Trophoblast cell (in vitro differentiated cells and primary cell): ENCODE data around the gene COPB1.

Source experiments
- DNase-seq, 2 donors: peaks; one replicate each; pipeline ENCODE4 v3.0.0-alpha.2; 2016
- H2AFZ ChIP-seq: 2 replicates; pipeline ENCODE4 v1.6.1; 2013; ENCODE audit warnings: low read length, moderate library complexity, mild to moderate bottlenecking; ENCODE audit not compliant: insufficient read depth, poor library complexity
- H2AK5ac ChIP-seq: 2 replicates; pipeline ENCODE4 v1.6.1; 2013; ENCODE audit warnings: mild to moderate bottlenecking, low read length
- H2BK120ac ChIP-seq: 2 replicates; pipeline ENCODE4 v1.6.1; 2013; ENCODE audit warnings: low read length, mild to moderate bottlenecking, moderate library complexity; ENCODE audit not compliant: insufficient read depth, poor library complexity
- H2BK12ac ChIP-seq: 2 replicates; pipeline ENCODE4 v1.6.1; 2013; ENCODE audit warnings: mild to moderate bottlenecking, low read length, moderate library complexity
- H2BK5ac ChIP-seq: 2 replicates; pipeline ENCODE4 v1.6.1; 2013; ENCODE audit warnings: low read length, low read depth, moderate library complexity, mild to moderate bottlenecking; ENCODE audit not compliant: poor library complexity
- H3K14ac ChIP-seq: 2 replicates; pipeline ENCODE4 v1.6.1; 2013; ENCODE audit warnings: mild to moderate bottlenecking, low read length
- H3K18ac ChIP-seq: 2 replicates; pipeline ENCODE4 v1.6.1; 2013; ENCODE audit warnings: mild to moderate bottlenecking, low read length
- H3K23ac ChIP-seq: 2 replicates; pipeline ENCODE4 v1.6.1; 2013; ENCODE audit warnings: low read length
- H3K27ac ChIP-seq: 2 replicates; pipeline ENCODE4 v1.5.1; 2013; ENCODE audit warnings: low read depth, mild to moderate bottlenecking, inconsistent platforms, low read length, moderate library complexity
- H3K27me3 ChIP-seq: 2 replicates; pipeline ENCODE4 v1.6.1; 2013; ENCODE audit warnings: inconsistent platforms, mild to moderate bottlenecking, low read length, moderate library complexity; ENCODE audit not compliant: insufficient read depth
- H3K36me3 ChIP-seq, 2 experiments: 1 replicate in 1 of 2; 2 replicates in 1 of 2; pipeline ENCODE4 v1.6.1; 2013; ENCODE audit warnings: low read length in 2 of 2, mild to moderate bottlenecking in 2 of 2, moderate library complexity in 1 of 2; ENCODE audit not compliant: insufficient read depth in 2 of 2, control insufficient read depth in 1 of 2
- H3K4ac ChIP-seq: 2 replicates; pipeline ENCODE4 v1.6.1; 2013; ENCODE audit warnings: low read depth, mild to moderate bottlenecking, low read length, moderate library complexity
- H3K4me1 ChIP-seq, 2 experiments: 1 replicate in 1 of 2; 2 replicates in 1 of 2; pipeline ENCODE4 v1.6.1; 2013; ENCODE audit warnings: low read length in 2 of 2, mild to moderate bottlenecking in 2 of 2, moderate library complexity in 1 of 2; ENCODE audit not compliant: insufficient read depth in 2 of 2, control insufficient read depth in 1 of 2
- H3K4me2 ChIP-seq: 2 replicates; pipeline ENCODE4 v1.6.1; 2013; ENCODE audit warnings: inconsistent platforms, mild to moderate bottlenecking, low read length, moderate library complexity
- H3K4me3 ChIP-seq: 2 replicates; pipeline ENCODE4 v1.5.1; 2013; ENCODE audit warnings: mild to moderate bottlenecking, low read depth, low read length, inconsistent platforms
- H3K79me1 ChIP-seq: one replicate; pipeline ENCODE4 v1.6.1; 2013; ENCODE audit warnings: low read length
- H3K79me2 ChIP-seq: 2 replicates; pipeline ENCODE4 v1.6.1; 2013; ENCODE audit warnings: low read length, mild to moderate bottlenecking; ENCODE audit not compliant: control insufficient read depth, insufficient read depth, poor library complexity
- H3K9ac ChIP-seq: 2 replicates; pipeline ENCODE4 v1.6.1; 2013; ENCODE audit warnings: mild to moderate bottlenecking, low read length
- H3K9me3 ChIP-seq: 2 replicates; pipeline ENCODE4 v1.6.1; 2013; ENCODE audit warnings: low read depth, mild to moderate bottlenecking, control low read depth, inconsistent platforms, low read length; ENCODE audit not compliant: insufficient read depth
- H4K12ac ChIP-seq: 2 replicates; pipeline ENCODE4 v1.6.1; 2013; ENCODE audit warnings: low read depth, mild to moderate bottlenecking, low read length, moderate library complexity
- H4K8ac ChIP-seq: 2 replicates; pipeline ENCODE4 v1.6.1; 2013; ENCODE audit warnings: low read depth, mild to moderate bottlenecking, low read length, moderate library complexity
- H4K91ac ChIP-seq: one replicate; pipeline ENCODE4 v1.6.1; 2013; ENCODE audit warnings: low read depth, mild to moderate bottlenecking, low read length, moderate library complexity
- WGBS: extraction: QIAGEN DNeasy Blood & Tissue Kit; methylation state at CpG from one replicate; pipeline ENCODE4 v1.1.7; 2013; ENCODE audit warnings: missing lambda C conversion rate; ENCODE audit not compliant: insufficient read length, insufficient coverage; ENCODE audit errors: extremely low coverage; 5-methylcytosine and 5-hydroxymethylcytosine counted together

The COPB1 gene

DNA sequence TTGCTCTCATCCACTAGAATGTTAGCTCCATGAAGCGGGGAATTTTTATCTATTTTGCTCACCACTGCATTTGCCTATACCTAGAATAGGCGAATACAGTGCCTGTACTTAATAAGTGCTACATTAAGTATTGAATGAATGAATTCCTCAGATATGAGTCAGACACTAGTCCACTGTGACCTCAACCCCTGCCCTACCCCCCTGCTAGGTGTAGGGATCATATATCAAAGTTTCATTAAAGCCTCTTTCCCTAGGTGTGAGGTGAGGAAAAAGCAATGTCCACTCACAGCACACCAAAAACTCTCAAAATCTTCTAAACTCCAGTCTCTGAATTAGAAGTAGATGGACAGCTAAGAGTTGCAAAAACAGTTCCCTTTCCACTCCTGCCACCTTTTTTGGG lies 30.3 kb upstream of the COPB1 start:
- Histone ChIP-seq H3K14ac (no peak overlapping the region), H2AK5ac (no peak overlapping the region), H2BK120ac (no peak overlapping the region), H2BK12ac (no peak overlapping the region), H3K4me1 (no peaks in the 10 kb centered on the region), H3K23ac (no peak overlapping the region), H3K36me3 (no peaks in the 10 kb centered on the region), H3K9ac (no peak overlapping the region), H4K8ac (no peak overlapping the region), H4K12ac (no peak overlapping the region), H3K79me1 (no peaks in the 10 kb centered on the region), H3K4me2 (no peak overlapping the region), H3K9me3 (peaks cover 2% of the 10 kb centered on the region), H3K27me3 (no peaks in the 10 kb centered on the region), H4K91ac (no peak overlapping the region), H2BK5ac (no peak overlapping the region), H3K18ac (no peak overlapping the region), H3K4ac (no peak overlapping the region), H2AFZ (no peak overlapping the region), H3K4me3 (no peak overlapping the region), H3K79me2 (no peaks in the 10 kb centered on the region), H3K27ac (no peak overlapping the region)
- no CpG with 5 or more reads among the region's 2 CpGs for WGBS
- DNase-seq: no peak

DNA sequence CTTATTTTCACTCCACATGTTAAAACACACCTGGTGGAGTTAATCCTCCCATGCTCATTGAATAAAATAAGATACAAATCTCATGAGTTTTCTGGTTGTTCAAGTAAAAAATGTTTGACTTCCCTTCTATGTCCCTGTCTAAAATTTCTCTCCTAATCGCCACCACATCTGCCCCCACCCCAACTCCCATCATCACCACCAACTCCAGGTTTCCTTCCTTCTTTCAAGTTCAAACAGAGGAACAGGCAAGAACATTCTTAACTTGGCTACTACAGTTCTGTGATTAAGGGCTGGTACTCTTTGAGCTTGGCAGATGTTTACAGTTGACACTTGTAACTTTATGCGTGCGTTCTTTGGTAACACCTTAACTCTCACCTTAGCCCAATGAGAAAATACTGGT lies 29.7 kb upstream of the COPB1 start:
- Histone ChIP-seq H3K9me3 (peaks cover 2% of the 10 kb centered on the region), H2AK5ac (no peak overlapping the region), H2AFZ (no peak overlapping the region), H3K27me3 (no peaks in the 10 kb centered on the region), H4K12ac (no peak overlapping the region), H3K14ac (no peak overlapping the region), H2BK5ac (no peak overlapping the region), H3K79me2 (no peaks in the 10 kb centered on the region), H3K23ac (no peak overlapping the region), H3K36me3 (no peaks in the 10 kb centered on the region), H3K4ac (no peak overlapping the region), H4K8ac (no peak overlapping the region), H3K79me1 (no peaks in the 10 kb centered on the region), H4K91ac (no peak overlapping the region), H3K27ac (no peak overlapping the region), H2BK120ac (no peak overlapping the region), H2BK12ac (no peak overlapping the region), H3K9ac (no peak overlapping the region), H3K18ac (no peak overlapping the region), H3K4me1 (no peaks in the 10 kb centered on the region), H3K4me3 (no peak overlapping the region), H3K4me2 (no peak overlapping the region)
- no CpG with 5 or more reads among the region's 3 CpGs for WGBS
- no peak for DNase-seq

DNA sequence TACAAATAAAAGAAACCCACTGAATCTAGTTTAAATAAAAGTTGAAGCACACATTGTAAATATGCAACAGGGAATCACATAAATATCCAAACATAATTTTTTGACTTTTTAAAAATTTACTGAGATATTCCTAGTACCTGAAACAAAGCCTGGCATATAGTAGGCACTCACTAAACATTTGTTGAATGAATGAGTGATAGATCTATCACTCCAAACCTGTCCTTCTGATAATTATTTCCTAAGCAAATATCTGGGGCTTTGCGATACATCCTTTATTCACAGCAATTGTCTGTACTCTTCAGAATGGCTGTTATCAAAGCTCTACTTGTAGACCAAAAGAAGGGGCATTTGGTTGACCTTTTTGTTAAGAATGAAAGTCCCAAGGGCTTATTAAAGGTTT lies 23.2 kb upstream of the COPB1 start:
- Histone ChIP-seq H2BK12ac (no peak overlapping the region), H3K4me2 (no peak overlapping the region), H3K9me3 (no peaks in the 10 kb centered on the region), H2AK5ac (no peak overlapping the region), H4K91ac (no peak overlapping the region), H3K4me1 (no peaks in the 10 kb centered on the region), H3K18ac (no peak overlapping the region), H3K9ac (no peak overlapping the region), H3K4me3 (no peak overlapping the region), H3K4ac (no peak overlapping the region), H3K27ac (no peak overlapping the region), H2BK120ac (no peak overlapping the region), H2AFZ (no peak overlapping the region), H3K36me3 (peaks cover 0 to 4% of the 10 kb centered on the region in 2 experiments), H4K12ac (no peak overlapping the region), H2BK5ac (no peak overlapping the region), H3K14ac (no peak overlapping the region), H3K79me2 (peaks cover 9% of the 10 kb centered on the region), H3K27me3 (no peaks in the 10 kb centered on the region), H3K23ac (no peak overlapping the region), H3K79me1 (peaks cover 9% of the 10 kb centered on the region), H4K8ac (no peak overlapping the region)
- no CpG with 5 or more reads among the region's 1 CpG for WGBS
- DNase-seq: no peak

DNA sequence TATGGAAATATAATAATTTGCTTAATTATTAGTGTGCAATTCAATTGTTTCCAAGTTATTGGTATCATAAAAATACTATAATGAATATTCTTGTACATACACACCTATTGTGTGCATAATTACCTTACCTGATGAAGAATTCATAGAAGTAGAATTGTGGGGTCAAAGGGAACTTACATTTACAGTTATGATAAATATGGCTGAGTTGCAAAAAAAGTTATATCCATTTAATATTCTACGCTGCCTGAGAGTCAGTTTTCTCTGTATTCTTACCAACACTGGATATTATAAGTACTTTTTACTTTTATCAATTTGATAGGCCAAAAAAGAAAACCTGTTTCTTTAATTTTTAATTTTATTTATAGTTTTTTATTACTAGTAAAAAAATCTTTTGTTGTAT lies 22.6 kb upstream of the COPB1 start:
- Histone ChIP-seq H3K9ac (no peak overlapping the region), H2BK12ac (no peak overlapping the region), H3K79me1 (peaks cover 9% of the 10 kb centered on the region), H3K4ac (no peak overlapping the region), H3K4me1 (no peaks in the 10 kb centered on the region), H2BK120ac (no peak overlapping the region), H3K27me3 (no peaks in the 10 kb centered on the region), H3K9me3 (no peaks in the 10 kb centered on the region), H3K4me3 (no peak overlapping the region), H3K4me2 (no peak overlapping the region), H3K79me2 (peaks cover 9% of the 10 kb centered on the region), H2AK5ac (no peak overlapping the region), H4K12ac (no peak overlapping the region), H3K14ac (no peak overlapping the region), H2BK5ac (no peak overlapping the region), H3K36me3 (peaks cover 0 to 4% of the 10 kb centered on the region in 2 experiments), H3K23ac (no peak overlapping the region), H3K18ac (no peak overlapping the region), H4K8ac (no peak overlapping the region), H2AFZ (no peak overlapping the region), H4K91ac (no peak overlapping the region), H3K27ac (no peak overlapping the region)
- WGBS: no CpG with 5 or more reads among the region's 1 CpG
- DNase-seq: no peak
